Measurements from ENCODE around the gene EPB41L4A. TPM values are rescaled to one million over a fixed set of nuclear protein-coding genes. Genes with fewer than 3 reads are reported as not detected.

The EPB41L4A gene
- total RNA-seq, 1 experiment from 2014 or later, result 0.87 TPM

- DNase-seq (ENCODE audit: low read depth, low spot score) (no peak), ATAC-seq (no peak)
- no peak for TF ChIP-seq REST (IDR thresholded peaks at IDR 0.05; ENCODE audit: insufficient read depth in 1 of 2, low read depth in 2 of 2, low read length in 1 of 2)
- no peak for TF ChIP-seq TCF7L2 (IDR thresholded peaks at IDR 0.05; ENCODE audit: low read depth, low read length)
- no peak for TF ChIP-seq POLR2AphosphoS5 (IDR thresholded peaks at IDR 0.05; ENCODE audit: low read depth, low read length)
- CTCF ChIA-PET, result interaction anchor here (0.7 kb wide), 1 partner anchor 1727 kb away, joined by 3 read pairs; no protein-coding TSS in a partner anchor
- no peak overlapping the region for H3K4me3 ChIP-seq (ENCODE audit: low read depth in 2 of 2, low read length in 2 of 2)
- no peak overlapping the region for H3K27ac ChIP-seq (ENCODE audit: low read length)
- POLR2A ChIA-PET, result no interaction called here
- H3K36me3 ChIP-seq (ENCODE audit: control insufficient read depth, insufficient read depth, low read length), result no peaks in the 10 kb centered on the region
- H3K27me3 ChIP-seq (ENCODE audit: control insufficient read depth, insufficient read depth, low read length), result 0 out of 2 replicates have a peak, but pooled peaks cover 3% of the 10 kb centered on the region
- no peaks in the 10 kb centered on the region for H3K4me1 ChIP-seq (ENCODE audit: control insufficient read depth, insufficient read depth, low read length)
- no peaks in the 10 kb centered on the region for H3K9me3 ChIP-seq (ENCODE audit: control insufficient read depth, insufficient read depth, low read depth, low read length)
- intact Hi-C loops (cut with micrococcal nuclease; ENCODE audit: unreplicated experiment), result loop anchor here (5.0 to 10.0 kb wide), 3 partner anchors 465 to 992 kb away; no protein-coding TSS in a partner anchor
- in situ Hi-C loops (cut with HindIII; ENCODE audit: low pct_unique_long_range_greater_than_20kb, low sequenced_read_pairs), result no loop called here
- no TSS peak for BruUV-seq (replicated peaks)
Observed at GRCh38 chr5:112149727-112150126, 269.4 kb downstream of the EPB41L4A start.

- no peaks in the 10 kb centered on the region for H3K4me1 ChIP-seq (ENCODE audit: control insufficient read depth, insufficient read depth, low read length)
- H3K4me3 ChIP-seq (ENCODE audit: low read depth in 2 of 2, low read length in 2 of 2), result no peak overlapping the region
- no peak overlapping the region for H3K27ac ChIP-seq (ENCODE audit: low read length)
- ChIA-PET POLR2A (no interaction called here), CTCF (no interaction called here)
- ATAC-seq (peak; percentile 96), DNase-seq (ENCODE audit: low read depth, low spot score) (peak; percentile 55)
- no peaks in the 10 kb centered on the region for H3K9me3 ChIP-seq (ENCODE audit: control insufficient read depth, insufficient read depth, low read depth, low read length)
- no peaks in the 10 kb centered on the region for H3K27me3 ChIP-seq (ENCODE audit: control insufficient read depth, insufficient read depth, low read length)
- H3K36me3 ChIP-seq (ENCODE audit: control insufficient read depth, insufficient read depth, low read length), result no peaks in the 10 kb centered on the region
- TF ChIP-seq TCF7L2 (IDR thresholded peaks at IDR 0.05; ENCODE audit: low read depth, low read length), result no peak
- peak; percentile 76; the same call in 1 of the 2 replicates for TF ChIP-seq CTCF (IDR thresholded peaks at IDR 0.05)
- BruUV-seq (replicated peaks), result no TSS peak
- intact Hi-C loops (cut with micrococcal nuclease; ENCODE audit: unreplicated experiment), result loop anchor here (1.0 to 10.0 kb wide), 4 partner anchors 462 to 989 kb away; no protein-coding TSS in a partner anchor
- in situ Hi-C loops (cut with HindIII; ENCODE audit: low pct_unique_long_range_greater_than_20kb, low sequenced_read_pairs), result no loop called here
Observed at GRCh38 chr5:112146323-112147226, 272.5 kb downstream of the EPB41L4A start.

- DNase-seq (ENCODE audit: low read depth, low spot score), result no peak
- POLR2A ChIA-PET, result no interaction called here
- H3K4me3 ChIP-seq (ENCODE audit: low read depth in 2 of 2, low read length in 2 of 2), result no peak overlapping the region
- CTCF ChIA-PET, result no interaction called here
- no peaks in the 10 kb centered on the region for H3K9me3 ChIP-seq (ENCODE audit: control insufficient read depth, insufficient read depth, low read depth, low read length)
- no TSS peak for BruUV-seq (replicated peaks)
- H3K36me3 ChIP-seq (ENCODE audit: control insufficient read depth, insufficient read depth, low read length), result no peaks in the 10 kb centered on the region
- TF ChIP-seq REST (IDR thresholded peaks at IDR 0.05; ENCODE audit: insufficient read depth in 1 of 2, low read depth in 2 of 2, low read length in 1 of 2) (no peak), TCF7L2 (IDR thresholded peaks at IDR 0.05; ENCODE audit: low read depth, low read length) (no peak), POLR2AphosphoS5 (IDR thresholded peaks at IDR 0.05; ENCODE audit: low read depth, low read length) (no peak)
- no peak for ATAC-seq
- no peak overlapping the region for H3K27ac ChIP-seq (ENCODE audit: low read length)
- H3K27me3 ChIP-seq (ENCODE audit: control insufficient read depth, insufficient read depth, low read length), result no peaks in the 10 kb centered on the region
- in situ Hi-C loops (cut with HindIII; ENCODE audit: low pct_unique_long_range_greater_than_20kb, low sequenced_read_pairs), result no loop called here
- intact Hi-C loops (cut with micrococcal nuclease; ENCODE audit: unreplicated experiment), result loop anchor here (10.0 kb wide), 1 partner anchor 459 kb away; no protein-coding TSS in a partner anchor
- no peaks in the 10 kb centered on the region for H3K4me1 ChIP-seq (ENCODE audit: control insufficient read depth, insufficient read depth, low read length)
Observed at GRCh38 chr5:112143690-112144089, 275.4 kb downstream of the EPB41L4A start.
